GM21723 (cell line): ENCODE results near the gene MAP4K5.

Source experiments
- ATAC-seq: cut with Tn5 transposase; IDR thresholded peaks from one replicate; pipeline ENCODE4 v1.9.1; 2021; ENCODE audit warnings: mild to moderate bottlenecking, moderate library complexity; ENCODE audit not compliant: unreplicated experiment

MAP4K5 gene

GRCh38 chr14:50479041-50479440 lies 53.3 kb downstream of the MAP4K5 start:
- ATAC-seq: no peak

DNA sequence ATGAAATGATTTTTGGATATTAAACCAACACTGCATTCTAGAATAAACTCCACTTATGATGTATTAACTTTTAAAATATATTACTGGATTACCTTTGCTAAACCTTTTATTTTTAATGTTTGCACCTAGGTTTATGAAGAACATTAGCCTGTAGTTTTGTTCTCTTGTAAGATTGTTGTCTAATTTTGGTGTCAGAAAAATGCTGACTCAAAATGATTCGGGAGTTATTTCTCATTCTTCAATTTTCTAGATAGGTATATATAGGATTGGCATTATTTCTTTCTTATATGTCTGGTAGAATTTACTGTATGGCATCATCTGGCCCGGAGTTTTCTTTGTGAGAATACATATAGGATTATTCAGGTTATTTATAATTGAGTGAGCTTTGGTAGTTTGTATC lies 54.6 kb downstream of the MAP4K5 start:
- no peak for ATAC-seq

DNA sequence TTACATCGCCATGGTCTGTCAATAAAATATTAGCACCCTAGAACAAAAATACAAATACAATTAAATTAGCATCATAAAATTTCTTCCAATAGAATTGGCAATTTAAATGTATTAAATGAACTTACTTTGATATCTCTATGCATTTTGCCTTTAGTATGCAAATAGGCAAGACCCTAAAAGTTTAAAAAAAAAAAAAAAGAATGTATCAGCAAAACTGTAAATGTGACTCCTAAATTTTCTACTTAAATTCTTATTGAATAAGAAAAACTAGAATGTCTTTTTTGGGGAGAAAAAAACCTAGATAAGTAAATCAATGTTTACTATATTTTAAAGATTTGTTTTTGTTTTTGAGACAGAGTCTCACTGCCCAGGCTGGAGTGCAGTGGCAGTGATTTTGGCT lies 56.2 kb downstream of the MAP4K5 start:
- ATAC-seq: no peak

GRCh38 chr14:50475460-50475859 lies 56.9 kb downstream of the MAP4K5 start:
- no peak for ATAC-seq

- no peak for ATAC-seq
Measured at GRCh38 chr14:50471838-50472465, 60.4 kb downstream of the MAP4K5 start.

DNA sequence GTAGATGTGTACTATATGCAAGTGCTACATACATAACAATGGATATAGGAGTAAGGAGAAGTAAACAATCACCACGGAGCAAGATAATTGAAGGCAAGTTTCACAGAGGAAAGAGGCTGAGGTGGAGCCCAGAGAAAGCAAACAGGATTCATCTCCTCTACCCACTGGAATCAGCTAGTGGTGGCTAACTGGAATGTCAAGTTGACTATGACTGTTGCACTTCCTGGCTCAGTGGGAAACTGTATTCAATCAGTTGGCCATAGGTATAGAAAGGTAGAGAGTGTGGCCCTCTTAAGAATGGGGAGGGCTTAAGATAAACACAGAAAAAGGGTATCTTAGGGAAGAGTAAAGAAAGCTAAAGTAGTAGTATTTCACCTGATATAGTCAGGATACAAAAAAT lies 62.4 kb downstream of the MAP4K5 start:
- no peak for ATAC-seq

- ATAC-seq: no peak
Measured at GRCh38 chr14:50462111-50462510, 70.3 kb downstream of the MAP4K5 start.

DNA sequence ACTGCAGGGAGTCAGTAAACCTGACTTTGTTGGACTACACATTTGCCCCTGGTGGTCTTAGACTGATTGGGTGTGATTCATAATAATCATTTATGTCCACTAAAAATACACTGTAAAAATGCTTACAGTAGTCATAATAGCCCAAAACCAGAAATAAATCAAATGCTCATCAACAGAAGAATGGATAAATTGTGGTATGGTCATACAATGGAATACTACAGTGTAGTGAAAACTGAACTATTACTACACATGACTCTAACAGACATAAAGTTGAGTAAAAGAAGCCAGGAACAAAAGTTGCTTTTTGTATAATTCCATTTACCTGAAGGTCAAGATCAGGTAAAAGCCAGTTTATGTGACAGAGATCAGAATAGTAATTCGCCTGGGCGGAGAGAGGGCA lies 78.5 kb downstream of the MAP4K5 start:
- no peak for ATAC-seq

- ATAC-seq: no peak
Measured at GRCh38 chr14:50452979-50453705, 79.2 kb downstream of the MAP4K5 start.

DNA sequence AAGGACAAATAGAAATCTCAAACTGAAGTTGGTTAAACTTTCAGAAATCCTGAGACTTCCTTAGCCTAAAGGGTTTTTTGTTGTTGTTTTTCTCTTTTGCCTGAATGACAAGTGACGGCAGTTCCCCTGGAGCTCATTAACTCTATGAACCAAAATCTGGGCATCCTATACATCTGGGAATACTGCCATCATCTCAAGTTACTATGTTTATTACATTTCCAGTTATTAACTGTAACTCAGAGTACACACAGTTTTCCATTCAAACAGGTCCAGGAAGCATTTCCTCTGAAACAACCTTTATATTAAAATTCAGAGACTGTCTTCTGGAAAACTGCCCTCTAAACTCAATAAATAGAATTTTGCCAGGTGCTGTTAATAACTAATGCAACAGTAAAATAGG lies 80.1 kb downstream of the MAP4K5 start:
- ATAC-seq: no peak

GRCh38 chr14:50451854-50452253 lies 80.5 kb downstream of the MAP4K5 start:
- ATAC-seq: no peak

DNA sequence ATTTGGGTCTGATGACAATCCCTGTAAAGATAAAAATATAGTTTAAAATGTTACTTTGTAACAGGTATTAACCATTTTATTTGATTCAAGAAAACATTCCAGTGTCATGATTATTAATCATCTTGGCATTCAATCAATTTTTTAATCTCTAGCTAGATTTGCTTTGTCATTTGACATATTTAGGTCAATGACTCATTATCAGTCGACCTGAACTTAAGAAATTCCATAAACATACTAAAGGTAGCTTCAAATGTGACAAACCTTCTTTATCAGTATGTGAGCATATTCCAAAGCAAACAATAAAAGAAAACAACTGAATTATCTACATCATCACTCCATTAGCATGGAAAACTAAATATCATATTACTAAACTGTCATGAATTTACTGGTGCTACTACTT lies 84.9 kb downstream of the MAP4K5 start:
- ATAC-seq: no peak

- ATAC-seq: no peak
Measured at GRCh38 chr14:50434528-50434927, 97.8 kb downstream of the MAP4K5 start.

DNA sequence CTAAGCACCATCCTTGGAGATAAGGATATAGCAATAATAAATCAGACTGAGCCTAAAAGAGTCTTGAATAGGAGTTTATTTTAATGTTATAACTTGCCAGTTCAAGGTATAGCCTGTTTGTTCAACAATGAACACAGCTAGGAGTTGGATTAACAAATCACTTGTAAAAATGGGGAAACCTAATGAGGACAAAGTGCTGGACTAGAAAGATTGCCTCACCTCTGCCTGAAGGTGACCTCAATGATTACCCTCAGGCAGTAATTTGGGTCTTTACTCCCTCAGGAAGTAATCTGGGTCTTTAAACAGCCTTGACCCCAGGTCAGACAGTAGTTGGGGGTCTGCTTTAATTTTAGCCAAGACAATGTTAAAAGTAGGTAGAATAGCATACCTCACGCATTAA lies 100.2 kb downstream of the MAP4K5 start:
- no peak for ATAC-seq

DNA sequence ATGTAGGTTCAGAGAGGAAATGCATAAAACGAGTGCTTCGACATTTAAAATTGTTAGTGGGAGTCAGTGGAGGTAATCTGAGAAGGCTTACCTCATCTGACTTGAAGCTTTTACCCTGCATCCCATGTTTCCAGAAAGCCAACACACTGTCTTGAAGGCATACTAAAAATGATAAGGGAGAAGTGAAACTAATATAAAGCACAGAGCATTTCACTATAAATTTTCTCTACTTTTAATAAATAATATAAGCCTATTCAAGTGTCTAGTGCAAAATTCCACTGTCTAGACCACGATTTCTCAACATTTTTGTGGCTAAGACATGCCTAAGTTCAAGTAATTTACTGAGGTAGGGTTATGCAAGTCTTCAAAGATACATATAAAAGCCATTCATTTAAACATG lies 106.6 kb downstream of the MAP4K5 start:
- no peak for ATAC-seq

GRCh38 chr14:50425105-50425504 lies 107.3 kb downstream of the MAP4K5 start:
- ATAC-seq: no peak

- no peak for ATAC-seq
Measured at GRCh38 chr14:50423529-50423928, 108.8 kb downstream of the MAP4K5 start.

- no peak for ATAC-seq
Measured at GRCh38 chr14:50421499-50421898, 110.9 kb downstream of the MAP4K5 start.

DNA sequence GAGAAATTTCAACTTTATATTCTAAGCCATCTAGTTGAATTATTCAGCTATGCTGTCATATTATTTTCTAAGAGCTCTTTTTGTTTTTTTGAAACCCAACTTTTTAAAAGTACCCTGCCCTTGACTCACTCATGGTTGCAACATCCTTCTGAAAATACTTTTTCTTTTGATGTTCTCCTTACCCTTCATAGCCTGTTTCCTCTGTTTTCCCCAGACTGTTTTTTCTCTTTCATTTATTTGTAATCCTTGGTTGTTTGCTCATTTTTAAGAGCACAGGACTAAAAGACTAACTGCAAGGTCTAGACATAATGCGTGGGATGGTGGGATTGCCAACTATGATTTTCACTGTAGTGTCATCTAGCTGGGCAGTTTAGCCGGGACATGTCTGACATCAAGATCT lies 114.5 kb downstream of the MAP4K5 start:
- no peak for ATAC-seq

- no peak for ATAC-seq
Measured at GRCh38 chr14:50410921-50411320, 121.4 kb downstream of the MAP4K5 start.

GRCh38 chr14:50410071-50410470 lies 122.3 kb downstream of the MAP4K5 start:
- no peak for ATAC-seq

- ATAC-seq: no peak
Measured at GRCh38 chr14:50407111-50407812, 125.1 kb downstream of the MAP4K5 start.
